Measurements from ENCODE around the gene DSCAML1.

- TF ChIP-seq POLR2AphosphoS5 (IDR thresholded peaks at IDR 0.05; ENCODE audit: low read depth, low read length) = no peak
- TF ChIP-seq POLR2A (IDR thresholded peaks at IDR 0.05; ENCODE audit: low read depth, low read length) = no peak
- TF ChIP-seq PAX5 (IDR thresholded peaks at IDR 0.05; ENCODE audit: insufficient read depth, low read length, severe bottlenecking) = no peak
- no peak for TF ChIP-seq TAF1 (IDR thresholded peaks at IDR 0.05; ENCODE audit: low read depth, low read length)
These were observed 377.4 kb downstream of the DSCAML1 start for GRCh38 chr11:117419482-117420142.

Measured in GM12891 (cell line).